ENCODE measurements around the gene ZNF518B.

ZNF518B gene

GRCh38 chr4:10457255-10457801, at the start of gene ZNF518B:
TSS of gene ZNF518B (minus strand) at chr4:10457426. CDS start at chr4:10446328, 11,098 bp downstream.
- peak; percentile 54 to 63 for DNase-seq (ENCODE audit: low read depth in 2 of 2)

GRCh38 chr4:10506077-10506476, 48.9 kb upstream of the ZNF518B start:
- DNase-seq (ENCODE audit: low read depth in 2 of 2) = no peak

GRCh38 chr4:10504570-10505179, 47.4 kb upstream of the ZNF518B start:
- DNase-seq (ENCODE audit: low read depth in 2 of 2) = no peak

- no peak for DNase-seq (ENCODE audit: low read depth in 2 of 2)
Observed at GRCh38 chr4:10502717-10503116, 45.5 kb upstream of the ZNF518B start.

GRCh38 chr4:10500776-10501175, 43.5 kb upstream of the ZNF518B start:
- no peak for DNase-seq (ENCODE audit: low read depth in 2 of 2)

GRCh38 chr4:10496200-10496599, 39.0 kb upstream of the ZNF518B start:
- DNase-seq (ENCODE audit: low read depth in 2 of 2) = no peak

GRCh38 chr4:10495651-10496050, 38.4 kb upstream of the ZNF518B start:
- no peak for DNase-seq (ENCODE audit: low read depth in 2 of 2)

- no peak for DNase-seq (ENCODE audit: low read depth in 2 of 2)
Observed at GRCh38 chr4:10492464-10492863, 35.2 kb upstream of the ZNF518B start.

GRCh38 chr4:10491401-10491800, 34.2 kb upstream of the ZNF518B start:
- DNase-seq (ENCODE audit: low read depth in 2 of 2) = no peak

- no peak for DNase-seq (ENCODE audit: low read depth in 2 of 2)
Observed at GRCh38 chr4:10490996-10491395, 33.8 kb upstream of the ZNF518B start.

- DNase-seq (ENCODE audit: low read depth in 2 of 2) = no peak
Observed at GRCh38 chr4:10482913-10483312, 25.7 kb upstream of the ZNF518B start.

- DNase-seq (ENCODE audit: low read depth in 2 of 2) = no peak
Observed at GRCh38 chr4:10480616-10481015, 23.4 kb upstream of the ZNF518B start.

GRCh38 chr4:10478621-10479020, 21.4 kb upstream of the ZNF518B start:
- no peak for DNase-seq (ENCODE audit: low read depth in 2 of 2)

- no peak for DNase-seq (ENCODE audit: low read depth in 2 of 2)
Observed at GRCh38 chr4:10470505-10470904, 13.3 kb upstream of the ZNF518B start.

- no peak for DNase-seq (ENCODE audit: low read depth in 2 of 2)
Observed at GRCh38 chr4:10466161-10466560, 8.9 kb upstream of the ZNF518B start.

- DNase-seq (ENCODE audit: low read depth in 2 of 2) = no peak
Observed at GRCh38 chr4:10462876-10463275, 5.7 kb upstream of the ZNF518B start.

- no peak for DNase-seq (ENCODE audit: low read depth in 2 of 2)
Observed at GRCh38 chr4:10461850-10462400, 4.7 kb upstream of the ZNF518B start.

- peak; percentile 32 to 44 for DNase-seq (ENCODE audit: low read depth in 2 of 2)
Observed at GRCh38 chr4:10461091-10461849, 4.0 kb upstream of the ZNF518B start.

GRCh38 chr4:10460313-10461047, 3.3 kb upstream of the ZNF518B start:
- DNase-seq (ENCODE audit: low read depth in 2 of 2) = no peak

- DNase-seq (ENCODE audit: low read depth in 2 of 2) = no peak
Observed at GRCh38 chr4:10459305-10459704, 2.1 kb upstream of the ZNF518B start.

GRCh38 chr4:10458177-10458576, 951 bp upstream of the ZNF518B start:
- no peak for DNase-seq (ENCODE audit: low read depth in 2 of 2)

- DNase-seq (ENCODE audit: low read depth in 2 of 2) = peak; percentile 14 to 40
Observed at GRCh38 chr4:10456595-10457254, 501 bp downstream of the ZNF518B start.
